ENCODE measurements around the gene HERC6. TPM values are rescaled to one million over a fixed set of nuclear protein-coding genes. Genes with fewer than 3 reads are reported as not detected.

The HERC6 gene
- polyA plus RNA-seq, 1 of the 3 experiments (the other 2 are of a cell fraction) = 1.7 TPM

GRCh38 chr4:88458104-88458740 is 79.6 kb downstream of the HERC6 start:
- no peaks in the 10 kb centered on the region for H3K9me3 ChIP-seq
- H3K27me3 ChIP-seq (ENCODE audit: insufficient read depth) = peaks cover 11% of the 10 kb centered on the region
- peaks cover 0 to 5% of the 10 kb centered on the region in 2 experiments; a peak in 1 of 4 replicates for H3K4me1 ChIP-seq (ENCODE audit: control insufficient read depth in 1 of 2, insufficient read depth in 2 of 2, low read depth in 1 of 2, low read length in 1 of 2)
- WGBS (ENCODE audit: low lambda C conversion rate) = 83% methylated on average over 7 of the region's 7 CpGs
- ChIA-PET POLR2A (no interaction called here), CTCF (interaction anchor here (0.6 to 1.5 kb wide), 4 partner anchors 10 to 89 kb away, joined by 3 to 10 read pairs (median 6); partner anchors contain the start of gene HERC6)
- no peak overlapping the region for H3K4me2 ChIP-seq
- no peaks in the 10 kb centered on the region for H3K36me3 ChIP-seq (replicated peaks in 1 of 2; ENCODE audit: control insufficient read depth in 1 of 2, insufficient read depth in 2 of 2, low read length in 1 of 2)
- no peaks in the 10 kb centered on the region for H4K20me1 ChIP-seq (ENCODE audit: insufficient read depth)
- H3K4me3 ChIP-seq (ENCODE audit: low read depth in 2 of 2, low read length in 1 of 2) = no peak overlapping the region
- peaks cover 3% of the 10 kb centered on the region for H3F3A ChIP-seq (replicated peaks; ENCODE audit: insufficient read depth)
- no peak overlapping the region for H2AFZ ChIP-seq (ENCODE audit: low read depth)
- no peak for TF ChIP-seq TAF1 (IDR thresholded peaks at IDR 0.05; ENCODE audit: borderline replicate concordance, low read depth, low read length)
- TF ChIP-seq MEF2A (IDR thresholded peaks at IDR 0.05; ENCODE audit: borderline replicate concordance, low read depth) = no peak
- TF ChIP-seq FOXM1 (IDR thresholded peaks at IDR 0.05; ENCODE audit: low read depth) = no peak
- no peak for TF ChIP-seq USF1 (IDR thresholded peaks at IDR 0.05; ENCODE audit: borderline replicate concordance, low read depth)
- TF ChIP-seq CHD2 (IDR thresholded peaks at IDR 0.05; ENCODE audit: low read length, partially characterized antibody) = no peak
- no peak for TF ChIP-seq RCOR1 (IDR thresholded peaks at IDR 0.05; ENCODE audit: low read length)
- no peak overlapping the region for H3K27ac ChIP-seq (ENCODE audit: low read depth in 2 of 2, low read length in 1 of 2)
- H3K9me2 ChIP-seq = no peaks in the 10 kb centered on the region
- H3K79me2 ChIP-seq (ENCODE audit: insufficient read depth) = no peaks in the 10 kb centered on the region
- no peak for DNase-seq
- no peak overlapping the region for H3K9ac ChIP-seq

- Histone ChIP-seq H3K9me2 (no peaks in the 10 kb centered on the region), H3K9me3 (no peaks in the 10 kb centered on the region), H3K4me2 (no peak overlapping the region), H3K36me3 (replicated peaks in 1 of 2; ENCODE audit: control insufficient read depth in 1 of 2, insufficient read depth in 2 of 2, low read length in 1 of 2) (no peaks in the 10 kb centered on the region), H3K9ac (no peak overlapping the region), H3K79me2 (ENCODE audit: insufficient read depth) (no peaks in the 10 kb centered on the region), H3K27ac (ENCODE audit: low read depth in 2 of 2, low read length in 1 of 2) (no peak overlapping the region), H3F3A (replicated peaks; ENCODE audit: insufficient read depth) (no peaks in the 10 kb centered on the region), H3K27me3 (ENCODE audit: insufficient read depth) (no peaks in the 10 kb centered on the region), H4K20me1 (ENCODE audit: insufficient read depth) (no peaks in the 10 kb centered on the region), H3K4me1 (ENCODE audit: control insufficient read depth in 1 of 2, insufficient read depth in 2 of 2, low read depth in 1 of 2, low read length in 1 of 2) (no peaks in the 10 kb centered on the region), H2AFZ (ENCODE audit: low read depth) (no peak overlapping the region), H3K4me3 (ENCODE audit: low read depth in 2 of 2, low read length in 1 of 2) (no peak overlapping the region)
- DNase-seq = no peak
- ChIA-PET POLR2A (no interaction called here), CTCF (interaction anchor here (1.3 kb wide), 1 partner anchor 9 kb away, joined by 6 read pairs; the partner anchor contains the start of gene HERC5)
- TF ChIP-seq MAX (IDR thresholded peaks at IDR 0.05; ENCODE audit: low read depth) (no peak), NRF1 (IDR thresholded peaks at IDR 0.05; ENCODE audit: low read depth, low read length) (no peak), SMC3 (IDR thresholded peaks at IDR 0.05; ENCODE audit: low read depth, low read length) (no peak), TEAD4 (IDR thresholded peaks at IDR 0.05; ENCODE audit: borderline replicate concordance, insufficient read depth) (no peak), USF1 (IDR thresholded peaks at IDR 0.05; ENCODE audit: borderline replicate concordance, low read depth) (no peak), EP300 (IDR thresholded peaks at IDR 0.05; ENCODE audit: borderline replicate concordance in 1 of 2, low read depth in 1 of 2, low read length in 1 of 2) (no peak), TCF12 (IDR thresholded peaks at IDR 0.05) (no peak), IRF3 (IDR thresholded peaks at IDR 0.05; ENCODE audit: low read depth, low read length) (no peak), USF2 (IDR thresholded peaks at IDR 0.05; ENCODE audit: borderline replicate concordance, low read depth, low read length) (no peak), PBX3 (IDR thresholded peaks at IDR 0.05) (no peak), RAD21 (IDR thresholded peaks at IDR 0.05; ENCODE audit: low read length) (no peak)
- 88% methylated on average over 1 of the region's 1 CpG for WGBS (ENCODE audit: low lambda C conversion rate)
Measured at GRCh38 chr4:88465653-88466192, 87.1 kb downstream of the HERC6 start.
